A673 (cell line): ENCODE data around the gene FLCN.

ENCODE experiments used
- EZH2 ChIP-seq: fragments of 200-600 bp; sonication (generic); IDR thresholded peaks from 2 replicates; pipeline ENCODE4 v1.6.1; 2017; ENCODE audit warnings: borderline replicate concordance, low read depth, mild to moderate bottlenecking, mixed read lengths, antibody characterized with exemption, low read length; ENCODE audit not compliant: poor library complexity, severe bottlenecking
- TF ChIP-seq, protein P1 (sequence below): fragments of 300-800, 200-600 bp; sonication (generic); conservative IDR thresholded peaks from 2 replicates; pipeline ENCODE4 v1.5.1; 2017; ENCODE audit warnings: low read depth, mild to moderate bottlenecking, antibody characterized with exemption, low read length, moderate library complexity, mixed read lengths

DNA sequence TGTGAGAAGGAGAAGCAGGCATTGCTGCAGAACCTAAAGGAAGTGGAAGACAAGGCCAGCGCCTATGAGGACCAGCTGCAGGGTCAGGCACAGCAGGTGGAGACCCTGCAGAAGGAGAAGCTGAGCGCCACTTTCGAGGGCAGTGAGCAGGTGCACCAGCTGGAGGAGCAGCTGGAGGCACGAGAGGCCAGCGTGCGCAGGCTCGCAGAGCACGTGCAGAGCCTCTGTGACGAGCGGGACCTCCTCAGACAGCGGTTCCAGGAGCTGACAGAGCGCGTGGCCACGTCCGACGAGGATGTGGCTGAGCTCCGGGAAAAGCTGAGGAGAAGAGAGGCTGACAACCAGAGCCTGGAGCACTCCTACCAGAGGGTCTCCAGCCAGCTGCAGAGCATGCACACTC lies 72.3 kb downstream of the FLCN start:
- TF ChIP-seq, protein P1, sequence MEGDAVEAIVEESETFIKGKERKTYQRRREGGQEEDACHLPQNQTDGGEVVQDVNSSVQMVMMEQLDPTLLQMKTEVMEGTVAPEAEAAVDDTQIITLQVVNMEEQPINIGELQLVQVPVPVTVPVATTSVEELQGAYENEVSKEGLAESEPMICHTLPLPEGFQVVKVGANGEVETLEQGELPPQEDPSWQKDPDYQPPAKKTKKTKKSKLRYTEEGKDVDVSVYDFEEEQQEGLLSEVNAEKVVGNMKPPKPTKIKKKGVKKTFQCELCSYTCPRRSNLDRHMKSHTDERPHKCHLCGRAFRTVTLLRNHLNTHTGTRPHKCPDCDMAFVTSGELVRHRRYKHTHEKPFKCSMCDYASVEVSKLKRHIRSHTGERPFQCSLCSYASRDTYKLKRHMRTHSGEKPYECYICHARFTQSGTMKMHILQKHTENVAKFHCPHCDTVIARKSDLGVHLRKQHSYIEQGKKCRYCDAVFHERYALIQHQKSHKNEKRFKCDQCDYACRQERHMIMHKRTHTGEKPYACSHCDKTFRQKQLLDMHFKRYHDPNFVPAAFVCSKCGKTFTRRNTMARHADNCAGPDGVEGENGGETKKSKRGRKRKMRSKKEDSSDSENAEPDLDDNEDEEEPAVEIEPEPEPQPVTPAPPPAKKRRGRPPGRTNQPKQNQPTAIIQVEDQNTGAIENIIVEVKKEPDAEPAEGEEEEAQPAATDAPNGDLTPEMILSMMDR, result no peak
- no peak for TF ChIP-seq EZH2
